ENCODE measurements around the gene GREB1. TPM values are rescaled to one million over a fixed set of nuclear protein-coding genes. Genes with fewer than 3 reads are reported as not detected.

GREB1 gene
- total RNA-seq, 1 donor from 2014 or later, result 50.5 TPM

DNA sequence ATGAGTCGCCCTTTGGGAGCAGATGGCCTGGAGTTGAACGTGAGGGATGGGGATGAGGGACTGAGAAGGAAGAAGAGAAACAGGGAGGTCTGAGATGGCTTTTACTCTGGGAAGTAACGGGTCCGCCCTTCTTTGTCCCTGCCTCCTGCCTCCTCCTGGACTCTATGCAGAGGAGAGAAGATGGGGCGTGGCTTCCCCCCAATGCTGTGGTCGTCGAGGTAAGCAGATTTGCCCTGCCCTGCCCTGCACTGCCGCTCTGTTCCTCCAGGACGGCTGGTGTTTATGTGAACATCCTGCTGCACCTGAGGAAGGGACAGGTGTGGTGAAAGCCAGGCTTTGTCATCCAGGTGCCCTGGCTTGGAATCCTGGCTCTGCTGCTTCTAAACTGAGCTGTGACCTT, 149.6 kb downstream of the GREB1 start:
- no peak for DNase-seq (ENCODE audit: extremely low spot score, unreplicated experiment)
- Mint-ChIP-seq H3K36me3 (no peaks in the 10 kb centered on the region), H3K27ac (no peak overlapping the region), H3K4me3 (no peak overlapping the region), H3K9me3 (no peaks in the 10 kb centered on the region), H3K4me1 (ENCODE audit: unreplicated experiment) (peaks cover 20% of the 10 kb centered on the region), H3K27me3 (peaks cover 53% of the 10 kb centered on the region)
- TF ChIP-seq, protein P1, sequence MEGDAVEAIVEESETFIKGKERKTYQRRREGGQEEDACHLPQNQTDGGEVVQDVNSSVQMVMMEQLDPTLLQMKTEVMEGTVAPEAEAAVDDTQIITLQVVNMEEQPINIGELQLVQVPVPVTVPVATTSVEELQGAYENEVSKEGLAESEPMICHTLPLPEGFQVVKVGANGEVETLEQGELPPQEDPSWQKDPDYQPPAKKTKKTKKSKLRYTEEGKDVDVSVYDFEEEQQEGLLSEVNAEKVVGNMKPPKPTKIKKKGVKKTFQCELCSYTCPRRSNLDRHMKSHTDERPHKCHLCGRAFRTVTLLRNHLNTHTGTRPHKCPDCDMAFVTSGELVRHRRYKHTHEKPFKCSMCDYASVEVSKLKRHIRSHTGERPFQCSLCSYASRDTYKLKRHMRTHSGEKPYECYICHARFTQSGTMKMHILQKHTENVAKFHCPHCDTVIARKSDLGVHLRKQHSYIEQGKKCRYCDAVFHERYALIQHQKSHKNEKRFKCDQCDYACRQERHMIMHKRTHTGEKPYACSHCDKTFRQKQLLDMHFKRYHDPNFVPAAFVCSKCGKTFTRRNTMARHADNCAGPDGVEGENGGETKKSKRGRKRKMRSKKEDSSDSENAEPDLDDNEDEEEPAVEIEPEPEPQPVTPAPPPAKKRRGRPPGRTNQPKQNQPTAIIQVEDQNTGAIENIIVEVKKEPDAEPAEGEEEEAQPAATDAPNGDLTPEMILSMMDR (conservative IDR thresholded peaks at IDR 0.05), result no peak

- Mint-ChIP-seq H3K27ac (no peak overlapping the region), H3K27me3 (peaks cover 55% of the 10 kb centered on the region), H3K9me3 (no peaks in the 10 kb centered on the region), H3K4me1 (ENCODE audit: unreplicated experiment) (peaks cover 25% of the 10 kb centered on the region), H3K36me3 (no peaks in the 10 kb centered on the region), H3K4me3 (no peak overlapping the region)
- DNase-seq (ENCODE audit: extremely low spot score, unreplicated experiment), result no peak
- TF ChIP-seq, protein P1 (conservative IDR thresholded peaks at IDR 0.05), result no peak
Observed at GRCh38 chr2:11683966-11684365, 150.1 kb downstream of the GREB1 start.

DNA sequence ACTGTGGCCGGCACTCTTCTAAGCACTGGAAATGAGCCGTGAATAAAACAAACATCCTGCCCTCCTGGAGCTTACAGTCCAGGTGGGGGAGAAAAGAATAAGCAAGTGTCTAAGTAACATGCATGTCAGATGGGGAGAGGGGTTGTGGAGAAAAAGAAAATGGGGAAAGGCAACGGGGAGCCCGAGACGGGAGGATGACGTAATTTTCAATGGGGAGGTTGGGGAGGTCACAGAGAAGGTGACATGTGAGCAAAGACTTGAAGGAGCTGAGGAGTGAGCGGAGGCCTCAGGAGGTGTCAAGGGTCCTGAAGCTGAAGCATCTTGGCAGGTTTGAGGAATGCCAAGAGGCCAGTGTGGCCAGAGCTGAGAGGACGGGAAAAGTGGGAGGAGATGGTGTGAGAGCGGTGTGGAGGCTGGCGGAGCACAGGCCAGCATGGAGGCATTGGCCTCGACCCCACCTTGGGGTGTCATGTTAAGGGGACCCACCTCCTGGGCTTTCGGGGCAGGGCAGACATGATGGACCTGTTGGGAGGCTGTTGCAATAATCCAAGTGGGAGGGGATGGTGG, 151.1 kb downstream of the GREB1 start:
- TF ChIP-seq, protein P1 (conservative IDR thresholded peaks at IDR 0.05), result no peak
- H3K4me1 Mint-ChIP-seq (ENCODE audit: unreplicated experiment), result peaks cover 27% of the 10 kb centered on the region
- H3K9me3 Mint-ChIP-seq, result no peaks in the 10 kb centered on the region
- no peak for DNase-seq (ENCODE audit: extremely low spot score, unreplicated experiment)
- no peaks in the 10 kb centered on the region for H3K36me3 Mint-ChIP-seq
- no peak overlapping the region for H3K27ac Mint-ChIP-seq
- peaks cover 55% of the 10 kb centered on the region for H3K27me3 Mint-ChIP-seq
- H3K4me3 Mint-ChIP-seq, result no peak overlapping the region

GRCh38 chr2:11685906-11686470, 152.1 kb downstream of the GREB1 start:
- Mint-ChIP-seq H3K27ac (no peak overlapping the region), H3K4me1 (ENCODE audit: unreplicated experiment) (peaks cover 18% of the 10 kb centered on the region), H3K27me3 (peaks cover 52% of the 10 kb centered on the region), H3K9me3 (no peaks in the 10 kb centered on the region), H3K4me3 (no peak overlapping the region), H3K36me3 (no peaks in the 10 kb centered on the region)
- TF ChIP-seq, protein P1 (conservative IDR thresholded peaks at IDR 0.05), result no peak
- no peak for DNase-seq (ENCODE audit: extremely low spot score, unreplicated experiment)

GRCh38 chr2:11687736-11688135, 153.9 kb downstream of the GREB1 start:
- Mint-ChIP-seq H3K36me3 (no peaks in the 10 kb centered on the region), H3K27me3 (peaks cover 49% of the 10 kb centered on the region), H3K9me3 (no peaks in the 10 kb centered on the region), H3K4me1 (ENCODE audit: unreplicated experiment) (peaks cover 14% of the 10 kb centered on the region), H3K4me3 (no peak overlapping the region), H3K27ac (no peak overlapping the region)
- TF ChIP-seq, protein P1 (conservative IDR thresholded peaks at IDR 0.05), result no peak
- DNase-seq (ENCODE audit: extremely low spot score, unreplicated experiment), result no peak
